Ovary (tissue), 9 donors: ENCODE data around the gene HMG20A. TPM values are rescaled to one million over a fixed set of nuclear protein-coding genes. Genes with fewer than 3 reads are reported as not detected.

Experiments
- DNase-seq, 5 donors: peaks; one replicate each; pipeline ENCODE4 v3.0.0-alpha.2; 2019 to 2020
- H3K27ac ChIP-seq, 2 donors: fragments of 200-600 bp; one replicate each; pipeline versions ENCODE4 v1.5.1 to v1.8.0; 2019 to 2022
- H3K27me3 ChIP-seq: fragments of 200-600 bp; one replicate; pipeline ENCODE4 v1.8.0; 2022
- H3K36me3 ChIP-seq: fragments of 200-600 bp; sonication (generic); one replicate; pipeline ENCODE4 v1.5.1; 2019
- H3K4me1 ChIP-seq: one replicate; pipeline ENCODE4 v1.8.1; 2013; ENCODE audit warnings: mild to moderate bottlenecking, moderate library complexity; ENCODE audit not compliant: insufficient read depth
- H3K4me3 ChIP-seq: fragments of 200-600 bp; sonication (generic); one replicate; pipeline ENCODE4 v1.5.1; 2017
- H3K9me3 ChIP-seq, 2 donors: fragments of 200-600 bp in 1 of 2; sonication (generic) in 1 of 2; one replicate each; pipeline versions ENCODE4 v1.5.1 to v1.8.1; 2013 to 2019; ENCODE audit warnings: mild to moderate bottlenecking in 1 of 2, moderate library complexity in 1 of 2
- CTCF ChIP-seq, 3 donors: fragments of 450-650 bp in 2 of 3; fragments of 200-600 bp in 1 of 3; IDR thresholded peaks; one replicate each; pipeline versions ENCODE4 v1.5.1 to v1.8.0; 2016 to 2022; ENCODE audit warnings: antibody characterized with exemption in 3 of 3, mild to moderate bottlenecking in 1 of 3
- EP300 ChIP-seq: sonication (generic); formaldehyde crosslinking; IDR thresholded peaks from one replicate; pipeline ENCODE4 v1.6.1; 2017; ENCODE audit warnings: antibody characterized with exemption
- POLR2A ChIP-seq: fragments of 450-650 bp; IDR thresholded peaks from one replicate; pipeline ENCODE4 v1.6.1; 2017; ENCODE audit warnings: antibody characterized with exemption, mild to moderate bottlenecking, moderate library complexity
- WGBS, 3 donors: extraction: QIAGEN DNeasy Blood & Tissue Kit in 1 of 3; methylation state at CpG; one replicate each; pipeline versions ENCODE4 v1.1.5 to v1.1.7; 2013 to 2017; 5-methylcytosine and 5-hydroxymethylcytosine counted together
- intact Hi-C, 4 donors: fragments of 100-400 bp; cut with DNase I; formaldehyde crosslinking; loops; one replicate each; pipeline versions ENCODE4 v1.11.0 to v1.15.1; 2022 to 2023
- polyA plus RNA-seq, 2 donors: library from polyadenylated mRNA; stranded (reverse); fragments of 200-250 nt in 1 of 2; fragments of 350-450 nt in 1 of 2; fragmentation: Illumina TruSeq in 1 of 2; extraction: RNeasy Lipid Tissue Mini Kit (QIAGEN cat#74804) in 1 of 2; gene quantifications; one replicate each; pipeline ENCODE4 v1.2.3, GENCODE V29; 2013 to 2014
- total RNA-seq, 7 donors: library from RNA; depleted of rRNA in 2 of 7; stranded (reverse); fragments of >200 nt in 2 of 7; fragmentation: NEBNext Ultra II Directional in 3 of 7; extraction: Animal tissue kit (Norgen Biotek cat#: 25700) in 3 of 7; gene quantifications; one replicate each; pipeline versions ENCODE4 v1.1.0 to v1.2.4, GENCODE V29; 2016 to 2023
- donor health status: DM: no; HTN: no; CAD: no; lungs with moderate emphysema.
- donor health status: DM: no; HTN: no; CAD: no.
- donor health status: Bipolar disorder and iron deficiency.
- donor health status: DM: yes; HTN: yes; CAD: no.
- donor health status: DM: no; HTN: no; CAD: no.
- donor health status: DM: yes; HTN: yes; CAD: no.

The HMG20A gene
- total and polyA plus RNA-seq, 9 donors: 18.2 to 53.4 (median 34.9) TPM

DNA sequence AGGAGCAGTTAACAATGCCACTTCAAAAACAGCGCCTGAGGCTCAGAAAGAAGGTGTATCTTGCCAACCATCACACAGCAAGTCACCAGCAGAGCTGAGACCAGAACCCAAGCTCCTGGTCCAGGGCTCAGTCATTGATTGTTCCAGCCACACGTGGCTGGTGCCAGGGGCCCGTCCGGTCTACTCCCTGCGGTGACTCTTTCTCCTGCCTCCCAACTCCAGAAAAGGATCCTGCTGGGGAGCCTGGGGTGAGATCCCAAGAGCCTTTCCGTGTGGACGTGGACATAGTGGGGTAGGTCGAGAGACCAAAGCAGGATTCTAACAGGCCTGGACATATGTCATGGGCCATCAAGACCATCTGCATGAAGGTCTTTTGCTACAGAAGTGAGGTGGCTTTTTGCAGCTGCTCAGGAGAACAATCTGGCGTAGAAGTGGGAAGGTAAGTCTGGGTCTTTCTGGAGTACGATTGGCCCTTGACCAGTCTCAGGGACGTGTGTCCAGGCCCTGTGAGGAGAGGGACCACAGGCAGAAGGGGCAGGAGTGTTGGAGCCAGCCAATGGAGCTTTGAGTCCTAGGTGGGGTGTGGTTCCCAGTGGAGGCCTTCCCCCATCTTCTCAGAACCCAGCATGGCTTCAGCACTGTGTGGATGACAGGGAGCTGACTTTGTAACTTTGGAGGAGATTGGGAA is 105.4 kb downstream of the HMG20A start:
- Histone ChIP-seq H3K27me3 (no peaks in the 10 kb centered on the region), H3K4me1 (peaks cover 25% of the 10 kb centered on the region), H3K36me3 (no peaks in the 10 kb centered on the region), H3K4me3 (no peak overlapping the region), H3K9me3 (no peaks in the 10 kb centered on the region), H3K27ac (no peak overlapping the region)
- WGBS, 3 donors: 90 to 98% (median 97%) methylated on average over 11 of the region's 11 CpGs
- peak in 1 of 5 donors; percentile 10 for DNase-seq
- intact Hi-C loops: no loop called here
- TF ChIP-seq EP300 (no peak), CTCF (IDR thresholded peaks at IDR 0.05) (no peak), POLR2A (no peak)

DNA sequence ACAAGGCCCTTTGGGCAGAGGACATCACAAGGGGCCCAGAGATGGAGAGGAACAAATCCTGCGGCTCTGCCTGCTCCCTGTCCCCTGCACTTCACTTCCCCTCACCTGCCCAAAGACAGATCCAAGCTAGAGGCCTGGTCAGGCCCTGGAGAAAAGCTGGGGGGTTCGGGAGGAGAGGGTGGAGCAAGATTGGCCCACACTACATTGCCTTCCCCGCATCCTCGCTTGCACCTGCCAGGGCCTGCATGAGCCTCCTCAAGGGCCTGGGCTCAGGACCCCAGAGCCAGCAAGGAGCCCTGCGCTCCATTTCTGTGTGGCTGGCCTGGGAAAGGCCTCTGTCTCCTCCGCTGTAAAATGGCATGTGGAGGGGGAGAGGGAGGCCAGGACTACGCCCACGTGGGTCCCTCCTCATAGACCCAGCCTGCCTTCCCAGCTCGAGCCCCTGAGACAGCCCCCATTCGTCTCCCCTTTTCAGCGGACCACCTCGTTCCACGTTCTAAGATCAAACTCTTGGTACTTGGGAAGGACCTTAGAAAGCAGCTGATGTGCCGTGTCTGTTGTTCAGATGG is 106.0 kb downstream of the HMG20A start:
- Histone ChIP-seq H3K27ac (peak overlapping the region; percentile 38 to 73), H3K9me3 (no peaks in the 10 kb centered on the region), H3K4me1 (peaks cover 25% of the 10 kb centered on the region), H3K27me3 (no peaks in the 10 kb centered on the region), H3K4me3 (no peak overlapping the region), H3K36me3 (no peaks in the 10 kb centered on the region)
- DNase-seq: no peak
- WGBS, 3 donors: 79 to 85% (median 79%) methylated on average over 14 of the region's 14 CpGs
- intact Hi-C loops: no loop called here
- TF ChIP-seq CTCF (IDR thresholded peaks at IDR 0.05) (no peak), EP300 (no peak), POLR2A (no peak)

- Histone ChIP-seq H3K27me3 (no peaks in the 10 kb centered on the region), H3K36me3 (no peaks in the 10 kb centered on the region), H3K4me3 (no peak overlapping the region), H3K9me3 (no peaks in the 10 kb centered on the region), H3K4me1 (peaks cover 25% of the 10 kb centered on the region), H3K27ac (peak overlapping the region; percentile 38 to 73)
- DNase-seq: peak in 4 of 5 donors; percentile 49 to 71 (median 57)
- no peak for TF ChIP-seq POLR2A
- TF ChIP-seq CTCF (IDR thresholded peaks at IDR 0.05): no peak
- no peak for TF ChIP-seq EP300
- WGBS, 3 donors: 16 to 60% (median 24%) methylated on average over 6 to 15 of the region's 15 CpGs
- intact Hi-C loops: no loop called here
Observed at GRCh38 chr15:77527164-77527778, 106.6 kb downstream of the HMG20A start.

DNA sequence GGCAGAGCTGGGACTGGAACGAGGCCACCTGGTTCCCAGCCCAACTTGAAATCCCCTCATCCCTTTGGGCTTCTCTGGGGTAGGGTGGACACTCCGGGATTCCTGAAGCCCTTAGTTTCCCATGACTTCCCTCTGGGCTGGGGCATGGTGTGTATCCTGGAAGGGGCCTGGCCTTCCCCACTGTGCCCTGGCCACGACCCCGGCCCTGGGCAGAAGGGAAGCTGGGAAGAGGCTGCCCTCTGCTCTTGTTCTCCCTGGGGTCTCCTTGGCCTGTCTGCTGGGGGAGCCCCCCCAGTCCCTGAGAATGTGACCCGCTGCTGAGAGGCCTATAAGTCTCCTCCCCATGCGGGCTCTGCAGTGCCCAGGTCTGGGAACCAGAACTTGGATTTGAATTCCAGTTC is 107.1 kb downstream of the HMG20A start:
- Histone ChIP-seq H3K9me3 (no peaks in the 10 kb centered on the region), H3K4me3 (no peak overlapping the region), H3K36me3 (no peaks in the 10 kb centered on the region), H3K27ac (peak overlapping the region in 1 of 2 donors; percentile 73), H3K27me3 (no peaks in the 10 kb centered on the region), H3K4me1 (peaks cover 25% of the 10 kb centered on the region)
- TF ChIP-seq CTCF (IDR thresholded peaks at IDR 0.05) (no peak), EP300 (no peak), POLR2A (no peak)
- WGBS, 3 donors: 68 to 78% (median 76%) methylated on average over 6 of the region's 6 CpGs
- intact Hi-C loops: no loop called here
- DNase-seq: peak in 2 of 5 donors; percentile 32 to 46
